ENCODE measurements around the gene SNX32.
"Not testable (repeated sequence)": the region's sequence is repeated elsewhere in the genome, so short reads cannot be mapped to it uniquely, and the experiment has no call there.

SNX32 gene

DNA sequence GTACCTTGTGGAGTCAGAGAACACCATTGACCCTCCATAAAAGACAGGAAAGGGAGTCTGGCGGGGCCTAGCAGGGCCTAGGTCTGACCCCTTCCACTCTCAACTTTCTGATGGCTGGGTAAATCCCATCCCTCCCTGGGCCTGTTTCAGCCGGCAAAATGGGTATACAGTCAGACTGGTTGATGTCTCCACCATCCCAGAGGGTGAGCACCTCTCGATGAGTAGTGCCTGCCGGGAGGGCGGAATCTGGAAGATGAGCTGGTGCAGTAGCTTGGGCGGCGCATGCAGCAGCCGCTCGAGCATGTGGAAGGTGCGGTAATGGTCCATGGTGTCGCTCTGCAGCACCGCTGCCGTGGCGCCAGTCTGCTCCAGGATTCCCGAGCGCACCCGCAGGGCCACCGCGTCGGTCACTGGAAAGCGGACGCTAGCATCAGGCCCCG is 54.0 kb downstream of the SNX32 start:
- DNase-seq, result no peak

- DNase-seq, result peak; percentile 96
Observed at GRCh38 chr11:65888163-65888814, 54.5 kb downstream of the SNX32 start, which contains the start of gene FIBP. Gene FIBP (minus strand): TSS chr11:65888471. CDS start chr11:65888418, 53 bp downstream.

DNA sequence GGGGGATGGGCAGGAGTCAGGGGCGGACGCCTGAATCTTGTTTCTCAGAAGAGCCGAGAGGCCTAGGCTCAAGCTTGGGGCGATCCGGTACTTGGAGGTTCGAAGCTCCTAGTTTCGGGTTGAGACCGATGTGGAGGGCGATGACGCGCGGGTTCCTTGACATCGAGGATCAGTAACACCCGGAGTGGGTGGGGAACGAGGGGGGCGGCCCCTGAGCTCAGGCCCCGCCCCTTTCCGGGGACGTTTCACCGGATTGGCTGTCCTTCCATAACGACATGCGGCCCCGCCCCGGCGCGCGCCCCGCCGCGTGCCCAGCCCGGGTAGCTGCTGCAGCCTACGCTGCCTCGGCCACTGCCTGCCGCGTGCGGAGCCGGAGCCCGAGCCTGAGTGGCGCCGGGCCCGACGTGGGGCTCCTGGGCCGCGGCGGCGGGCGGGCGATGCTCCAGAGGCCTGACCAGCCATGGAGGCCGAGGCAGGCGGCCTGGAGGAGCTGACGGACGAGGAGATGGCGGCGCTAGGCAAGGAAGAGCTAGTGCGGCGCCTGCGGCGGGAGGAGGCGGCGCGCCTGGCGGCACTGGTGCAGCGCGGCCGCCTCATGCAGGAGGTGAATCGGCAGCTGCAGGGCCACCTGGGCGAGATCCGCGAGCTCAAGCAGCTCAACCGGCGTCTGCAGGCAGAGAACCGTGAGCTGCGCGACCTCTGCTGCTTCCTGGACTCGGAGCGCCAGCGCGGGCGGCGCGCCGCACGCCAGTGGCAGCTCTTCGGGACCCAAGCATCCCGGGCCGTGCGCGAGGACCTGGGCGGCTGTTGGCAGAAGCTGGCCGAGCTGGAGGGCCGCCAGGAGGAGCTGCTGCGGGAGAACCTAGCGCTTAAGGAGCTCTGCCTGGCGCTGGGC is 56.8 kb downstream of the SNX32 start, which contains the start of gene CCDC85B:
CCDC85B (plus strand) TSS at position 350 of the 895 bp plus-strand sequence; CDS start at position 461, 111 bp downstream.
- DNase-seq, result peak; percentile 98

DNA sequence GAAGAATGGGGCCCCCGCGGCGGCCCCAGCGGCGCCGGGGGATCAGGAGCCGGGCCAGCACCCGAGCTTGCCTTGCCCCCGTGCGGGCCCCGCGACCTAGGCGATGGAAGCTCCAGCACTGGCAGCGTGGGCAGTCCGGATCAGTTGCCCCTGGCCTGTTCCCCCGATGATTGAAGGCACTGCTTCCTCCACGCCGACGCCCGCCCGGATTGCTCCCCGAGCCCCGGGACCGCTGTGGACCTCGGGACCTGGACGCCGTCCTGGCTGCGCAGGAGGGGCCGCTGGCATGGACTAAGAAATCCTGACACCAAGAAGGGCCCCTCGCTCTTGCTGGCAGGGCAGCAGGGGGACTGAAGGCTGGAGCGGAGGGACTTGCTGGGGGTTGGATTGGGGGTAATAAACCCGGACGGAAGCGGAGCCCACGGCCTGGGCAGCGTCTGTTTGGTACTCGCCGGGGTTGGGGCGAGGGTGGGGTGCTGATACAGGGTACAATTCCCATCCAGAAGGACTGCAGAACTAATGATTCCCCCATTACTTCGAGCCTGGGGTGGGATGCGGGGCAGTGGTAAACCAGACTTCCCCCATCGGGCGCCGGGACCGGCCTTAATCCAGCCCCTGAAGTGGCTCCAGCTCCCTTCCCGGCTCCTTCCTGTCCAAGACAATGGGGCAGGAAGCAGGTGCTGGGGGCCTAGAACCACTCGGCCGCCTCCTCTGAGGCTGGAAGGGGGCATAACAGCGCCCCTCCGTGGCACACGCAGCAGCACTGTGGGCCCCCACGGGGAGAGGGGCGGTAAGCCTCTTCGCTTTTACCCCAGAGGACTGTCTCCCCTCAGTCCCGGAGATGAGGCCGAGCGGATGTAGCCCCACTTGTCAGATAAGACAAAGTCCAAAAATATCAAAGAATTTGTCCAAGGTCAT is 57.7 kb downstream of the SNX32 start:
- no peak for DNase-seq

DNA sequence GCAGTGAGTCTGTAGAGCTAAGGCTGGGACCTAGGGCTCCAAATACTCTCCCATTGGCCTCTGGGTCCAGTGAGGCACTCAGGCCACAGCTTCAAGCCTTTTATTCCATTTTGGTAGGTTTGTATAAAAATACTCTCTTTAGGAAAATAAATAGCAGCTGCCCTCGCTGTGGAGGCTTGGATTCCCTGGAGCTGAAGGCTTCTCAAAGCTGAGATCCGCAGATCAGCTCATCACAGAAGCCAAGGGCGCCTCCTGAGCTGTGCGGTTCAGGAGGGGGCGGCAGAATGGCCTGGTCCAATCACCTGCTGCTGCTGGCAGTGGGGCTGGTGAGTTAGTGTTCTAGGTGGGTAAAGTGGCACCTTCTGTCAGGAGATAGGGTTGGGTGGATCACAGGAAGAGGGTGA is 58.4 kb downstream of the SNX32 start:
- not testable (repeated sequence) for DNase-seq

GRCh38 chr11:65892661-65893317 is 59.0 kb downstream of the SNX32 start:
- DNase-seq, result no peak

- peak; percentile 53 for DNase-seq
Observed at GRCh38 chr11:65894034-65894591, 60.4 kb downstream of the SNX32 start.

- no peak for DNase-seq
Observed at GRCh38 chr11:65895482-65895981, 61.8 kb downstream of the SNX32 start.

GRCh38 chr11:65896034-65896999 is 62.6 kb downstream of the SNX32 start:
- DNase-seq, result no peak

GRCh38 chr11:65897020-65897471 is 63.3 kb downstream of the SNX32 start:
- DNase-seq, result no peak

- DNase-seq, result no peak
Observed at GRCh38 chr11:65898656-65899355, 65.0 kb downstream of the SNX32 start.

DNA sequence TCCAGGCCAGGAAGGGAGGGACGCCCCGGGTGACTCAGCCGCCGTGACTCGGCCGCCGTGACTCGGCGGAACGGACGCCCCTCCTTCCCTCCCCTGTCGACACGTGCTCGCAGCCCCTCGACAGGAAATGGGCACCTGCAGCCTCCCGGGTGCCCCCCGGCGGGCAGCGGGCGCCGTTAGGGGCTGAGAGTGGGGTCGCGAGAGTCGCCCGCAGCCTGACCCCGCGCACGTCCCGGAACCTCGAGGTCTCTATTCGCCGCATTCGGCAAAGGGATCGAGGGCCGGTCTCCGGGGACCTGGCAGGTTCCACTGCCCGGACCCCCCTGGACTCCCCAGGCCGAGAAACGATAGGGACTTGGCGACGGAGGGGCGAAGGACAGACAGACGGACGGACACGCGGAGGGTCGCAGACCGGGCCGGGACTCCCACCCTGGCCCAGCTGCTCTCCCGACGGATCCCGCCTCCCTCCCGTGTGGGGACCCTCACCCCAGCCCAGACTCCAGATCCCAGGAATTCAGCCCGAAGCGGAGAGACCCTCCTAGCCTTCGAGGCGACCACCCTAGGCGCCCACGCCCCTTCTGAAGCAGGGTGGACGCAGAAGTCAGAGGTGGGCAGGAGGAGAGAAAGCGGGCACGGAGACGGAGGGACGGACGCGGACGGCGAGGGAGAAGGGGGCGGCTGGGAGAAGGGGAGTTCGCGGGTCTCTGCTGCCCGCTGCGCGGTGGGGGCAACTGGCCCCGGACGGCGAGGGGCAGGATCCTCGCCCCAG is 65.8 kb downstream of the SNX32 start:
- peak; percentile 66 for DNase-seq

- DNase-seq, result peak; percentile 98
Observed at GRCh38 chr11:65900125-65900898, 66.5 kb downstream of the SNX32 start, which contains the start of gene FOSL1. Gene FOSL1 (minus strand): TSS chr11:65900388. CDS start chr11:65900339, 49 bp downstream.

DNA sequence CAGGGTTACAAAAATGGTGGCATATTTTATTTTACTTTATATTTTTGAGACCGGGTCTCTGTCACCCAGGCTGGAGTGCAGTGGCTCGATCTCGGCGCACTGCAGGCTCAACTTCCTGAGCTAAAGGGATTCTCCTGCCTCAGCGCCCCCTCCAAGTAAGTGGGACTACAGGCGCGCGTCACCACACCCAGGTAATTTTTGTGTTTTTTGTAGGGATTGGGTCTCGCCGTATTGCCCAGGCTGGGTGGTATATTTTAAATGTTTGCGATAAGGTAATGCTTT is 67.1 kb downstream of the SNX32 start:
- DNase-seq, result no peak

- no peak for DNase-seq
Observed at GRCh38 chr11:65903068-65903481, 69.3 kb downstream of the SNX32 start.
